Measurements from ENCODE around the gene CD8B2. TPM values are rescaled to one million over a fixed set of nuclear protein-coding genes. Genes with fewer than 3 reads are reported as not detected.
A peak's percentile ranks its signal among the peaks of the same experiment; 100 is the strongest.

The CD8B2 gene
- total and polyA plus RNA-seq, 2 of the 13 experiments (the other 11 are each of a cell fraction or from before 2014, with no cell fraction given) = not detected

DNA sequence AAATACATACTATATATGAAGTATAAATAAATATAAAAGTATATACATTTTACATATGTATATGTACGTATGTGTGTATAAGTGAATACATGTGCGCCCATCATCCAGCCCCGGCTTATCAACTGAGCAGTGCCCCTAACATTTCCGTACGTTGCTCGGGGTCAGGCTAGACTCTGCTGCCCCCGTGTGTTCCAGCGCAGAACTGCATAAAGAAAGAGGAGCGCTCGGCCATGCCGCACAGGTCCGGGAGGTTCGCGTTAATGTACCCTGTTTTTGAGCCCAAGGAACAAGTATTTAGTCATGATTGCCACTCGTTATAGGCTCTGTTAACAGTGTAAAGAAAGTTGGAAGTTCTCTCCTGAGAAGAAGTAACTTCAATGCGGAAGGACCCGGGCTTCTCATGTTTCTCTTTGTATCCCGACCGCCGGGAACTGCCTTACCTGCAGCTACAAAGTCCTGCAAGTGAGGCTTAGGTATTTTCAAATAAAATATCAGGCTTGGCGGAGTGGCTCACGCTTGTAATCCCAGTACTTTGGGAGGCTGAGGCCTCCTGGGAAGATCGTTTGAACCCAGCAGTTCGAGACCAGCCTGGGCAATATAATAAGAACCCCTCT, 55.7 kb downstream of the CD8B2 start (continued):
- TF ChIP-seq, protein P1, sequence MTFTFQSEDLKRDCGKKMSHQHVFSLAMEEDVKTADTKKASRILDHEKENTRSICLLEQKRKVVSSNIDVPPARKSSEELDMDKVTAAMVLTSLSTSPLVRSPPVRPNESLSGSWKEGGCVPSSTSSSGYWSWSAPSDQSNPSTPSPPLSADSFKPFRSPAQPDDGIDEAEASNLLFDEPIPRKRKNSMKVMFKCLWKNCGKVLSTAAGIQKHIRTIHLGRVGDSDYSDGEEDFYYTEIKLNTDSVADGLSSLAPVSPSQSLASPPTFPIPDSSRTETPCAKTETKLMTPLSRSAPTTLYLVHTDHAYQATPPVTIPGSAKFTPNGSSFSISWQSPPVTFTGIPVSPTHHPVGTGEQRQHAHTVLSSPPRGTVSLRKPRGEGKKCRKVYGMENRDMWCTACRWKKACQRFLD (CRISPR knock-in tag; IDR thresholded peaks at IDR 0.05; ENCODE audit: borderline replicate concordance) = no peak
- TF ChIP-seq ZNF501 (CRISPR knock-in tag; IDR thresholded peaks at IDR 0.05) (peak; percentile 16; the same call in 1 of the 2 replicates), NR2F6 (IDR thresholded peaks at IDR 0.05) (peak; percentile 17; the same call in 1 of the 2 replicates), NR2F6 (CRISPR knock-in tag; IDR thresholded peaks at IDR 0.05) (no peak), FOSL2 (CRISPR knock-in tag; IDR thresholded peaks at IDR 0.05) (0 out of 2 replicates have a peak, but pooled peaks have one; percentile 21), IRF2 (CRISPR knock-in tag; IDR thresholded peaks at IDR 0.05) (0 out of 2 replicates have a peak, but pooled peaks have one; percentile 15), POGZ (CRISPR knock-in tag; IDR thresholded peaks at IDR 0.05) (0 out of 2 replicates have a peak, but pooled peaks have one; percentile 22), KDM2A (CRISPR knock-in tag; IDR thresholded peaks at IDR 0.05; ENCODE audit: borderline replicate concordance, low read depth) (peak; percentile 84), ZNF235 (CRISPR knock-in tag; IDR thresholded peaks at IDR 0.05; ENCODE audit: borderline replicate concordance) (no peak), PHF8 (CRISPR knock-in tag; IDR thresholded peaks at IDR 0.05) (no peak), REPIN1 (CRISPR knock-in tag; IDR thresholded peaks at IDR 0.05; ENCODE audit: borderline replicate concordance, low read depth) (0 out of 2 replicates have a peak, but pooled peaks have one; percentile 47), ZKSCAN5 (CRISPR knock-in tag; IDR thresholded peaks at IDR 0.05) (no peak), MYC (CRISPR knock-in tag; IDR thresholded peaks at IDR 0.05; ENCODE audit: borderline replicate concordance) (0 out of 2 replicates have a peak, but pooled peaks have one; percentile 21), DNMT1 (CRISPR knock-in tag; IDR thresholded peaks at IDR 0.05) (no peak), PHF5A (CRISPR knock-in tag; IDR thresholded peaks at IDR 0.05; ENCODE audit: low read depth, unreplicated experiment) (no peak), FOXC1 (CRISPR knock-in tag; IDR thresholded peaks at IDR 0.05; ENCODE audit: borderline replicate concordance) (no peak)
- TF ChIP-seq, protein P2, sequence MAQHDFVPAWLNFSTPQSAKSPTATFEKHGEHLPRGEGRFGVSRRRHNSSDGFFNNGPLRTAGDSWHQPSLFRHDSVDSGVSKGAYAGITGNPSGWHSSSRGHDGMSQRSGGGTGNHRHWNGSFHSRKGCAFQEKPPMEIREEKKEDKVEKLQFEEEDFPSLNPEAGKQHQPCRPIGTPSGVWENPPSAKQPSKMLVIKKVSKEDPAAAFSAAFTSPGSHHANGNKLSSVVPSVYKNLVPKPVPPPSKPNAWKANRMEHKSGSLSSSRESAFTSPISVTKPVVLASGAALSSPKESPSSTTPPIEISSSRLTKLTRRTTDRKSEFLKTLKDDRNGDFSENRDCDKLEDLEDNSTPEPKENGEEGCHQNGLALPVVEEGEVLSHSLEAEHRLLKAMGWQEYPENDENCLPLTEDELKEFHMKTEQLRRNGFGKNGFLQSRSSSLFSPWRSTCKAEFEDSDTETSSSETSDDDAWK (CRISPR knock-in tag; IDR thresholded peaks at IDR 0.05) = no peak
- TF ChIP-seq, protein P3, sequence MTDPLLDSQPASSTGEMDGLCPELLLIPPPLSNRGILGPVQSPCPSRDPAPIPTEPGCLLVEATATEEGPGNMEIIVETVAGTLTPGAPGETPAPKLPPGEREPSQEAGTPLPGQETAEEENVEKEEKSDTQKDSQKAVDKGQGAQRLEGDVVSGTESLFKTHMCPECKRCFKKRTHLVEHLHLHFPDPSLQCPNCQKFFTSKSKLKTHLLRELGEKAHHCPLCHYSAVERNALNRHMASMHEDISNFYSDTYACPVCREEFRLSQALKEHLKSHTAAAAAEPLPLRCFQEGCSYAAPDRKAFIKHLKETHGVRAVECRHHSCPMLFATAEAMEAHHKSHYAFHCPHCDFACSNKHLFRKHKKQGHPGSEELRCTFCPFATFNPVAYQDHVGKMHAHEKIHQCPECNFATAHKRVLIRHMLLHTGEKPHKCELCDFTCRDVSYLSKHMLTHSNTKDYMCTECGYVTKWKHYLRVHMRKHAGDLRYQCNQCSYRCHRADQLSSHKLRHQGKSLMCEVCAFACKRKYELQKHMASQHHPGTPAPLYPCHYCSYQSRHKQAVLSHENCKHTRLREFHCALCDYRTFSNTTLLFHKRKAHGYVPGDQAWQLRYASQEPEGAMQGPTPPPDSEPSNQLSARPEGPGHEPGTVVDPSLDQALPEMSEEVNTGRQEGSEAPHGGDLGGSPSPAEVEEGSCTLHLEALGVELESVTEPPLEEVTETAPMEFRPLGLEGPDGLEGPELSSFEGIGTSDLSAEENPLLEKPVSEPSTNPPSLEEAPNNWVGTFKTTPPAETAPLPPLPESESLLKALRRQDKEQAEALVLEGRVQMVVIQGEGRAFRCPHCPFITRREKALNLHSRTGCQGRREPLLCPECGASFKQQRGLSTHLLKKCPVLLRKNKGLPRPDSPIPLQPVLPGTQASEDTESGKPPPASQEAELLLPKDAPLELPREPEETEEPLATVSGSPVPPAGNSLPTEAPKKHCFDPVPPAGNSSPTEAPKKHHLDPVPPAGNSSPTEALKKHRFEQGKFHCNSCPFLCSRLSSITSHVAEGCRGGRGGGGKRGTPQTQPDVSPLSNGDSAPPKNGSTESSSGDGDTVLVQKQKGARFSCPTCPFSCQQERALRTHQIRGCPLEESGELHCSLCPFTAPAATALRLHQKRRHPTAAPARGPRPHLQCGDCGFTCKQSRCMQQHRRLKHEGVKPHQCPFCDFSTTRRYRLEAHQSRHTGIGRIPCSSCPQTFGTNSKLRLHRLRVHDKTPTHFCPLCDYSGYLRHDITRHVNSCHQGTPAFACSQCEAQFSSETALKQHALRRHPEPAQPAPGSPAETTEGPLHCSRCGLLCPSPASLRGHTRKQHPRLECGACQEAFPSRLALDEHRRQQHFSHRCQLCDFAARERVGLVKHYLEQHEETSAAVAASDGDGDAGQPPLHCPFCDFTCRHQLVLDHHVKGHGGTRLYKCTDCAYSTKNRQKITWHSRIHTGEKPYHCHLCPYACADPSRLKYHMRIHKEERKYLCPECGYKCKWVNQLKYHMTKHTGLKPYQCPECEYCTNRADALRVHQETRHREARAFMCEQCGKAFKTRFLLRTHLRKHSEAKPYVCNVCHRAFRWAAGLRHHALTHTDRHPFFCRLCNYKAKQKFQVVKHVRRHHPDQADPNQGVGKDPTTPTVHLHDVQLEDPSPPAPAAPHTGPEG (CRISPR knock-in tag; IDR thresholded peaks at IDR 0.05) = peak; percentile 64; the same call in 1 of the 2 replicates
- TF ChIP-seq, protein P4, sequence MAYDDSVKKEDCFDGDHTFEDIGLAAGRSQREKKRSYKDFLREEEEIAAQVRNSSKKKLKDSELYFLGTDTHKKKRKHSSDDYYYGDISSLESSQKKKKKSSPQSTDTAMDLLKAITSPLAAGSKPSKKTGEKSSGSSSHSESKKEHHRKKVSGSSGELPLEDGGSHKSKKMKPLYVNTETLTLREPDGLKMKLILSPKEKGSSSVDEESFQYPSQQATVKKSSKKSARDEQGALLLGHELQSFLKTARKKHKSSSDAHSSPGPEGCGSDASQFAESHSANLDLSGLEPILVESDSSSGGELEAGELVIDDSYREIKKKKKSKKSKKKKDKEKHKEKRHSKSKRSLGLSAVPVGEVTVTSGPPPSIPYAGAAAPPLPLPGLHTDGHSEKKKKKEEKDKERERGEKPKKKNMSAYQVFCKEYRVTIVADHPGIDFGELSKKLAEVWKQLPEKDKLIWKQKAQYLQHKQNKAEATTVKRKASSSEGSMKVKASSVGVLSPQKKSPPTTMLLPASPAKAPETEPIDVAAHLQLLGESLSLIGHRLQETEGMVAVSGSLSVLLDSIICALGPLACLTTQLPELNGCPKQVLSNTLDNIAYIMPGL (CRISPR knock-in tag; IDR thresholded peaks at IDR 0.05; ENCODE audit: borderline replicate concordance in 1 of 2, low read depth in 1 of 2) = peak; percentile 46 to 50; a peak in 3 of 4 replicates
